Amygdala (tissue), 56 donors: ENCODE results near the gene FOXO3B.
"Not testable (repeated sequence)": the region's sequence is repeated elsewhere in the genome, so short reads cannot be mapped to it uniquely, and the experiment has no call there.

ENCODE experiments used
- DNase-seq, 56 donors: peaks; one replicate each; lab custom pipeline; 2025; lab: John Stamatoyannopoulos, UW

FOXO3B gene

GRCh38 chr17:18661924-18662624 lies 20.0 kb downstream of the FOXO3B start:
- not testable (repeated sequence) for DNase-seq

- DNase-seq: not testable (repeated sequence)
Observed at GRCh38 chr17:18650094-18650493, 32.0 kb downstream of the FOXO3B start.

GRCh38 chr17:18644291-18644690 lies 37.8 kb downstream of the FOXO3B start, which contains the start of gene TBC1D28:
Gene TBC1D28 (minus strand): TSS chr17:18644391. CDS start chr17:18641352, 3,039 bp downstream.
- DNase-seq: not testable (repeated sequence)

- DNase-seq: not testable (repeated sequence)
Observed at GRCh38 chr17:18643124-18643523, 39.0 kb downstream of the FOXO3B start.

GRCh38 chr17:18638357-18638756 lies 43.8 kb downstream of the FOXO3B start:
- not testable (repeated sequence) for DNase-seq

GRCh38 chr17:18636237-18636636 lies 45.9 kb downstream of the FOXO3B start:
- DNase-seq: not testable (repeated sequence)

GRCh38 chr17:18635773-18636172 lies 46.3 kb downstream of the FOXO3B start:
- not testable (repeated sequence) for DNase-seq

GRCh38 chr17:18634550-18635263 lies 47.4 kb downstream of the FOXO3B start:
- peak in 1 of 56 donors; percentile 5 for DNase-seq
